Lung microvascular endothelial cell (primary cell): ENCODE measurements around the gene ZNF501. TPM values are rescaled to one million over a fixed set of nuclear protein-coding genes. Genes with fewer than 3 reads are reported as not detected.

Experiments
- total RNA-seq: library from RNA; depleted of rRNA; stranded (reverse); fragments of >200 nt; gene quantifications from 2 replicates; pipeline ENCODE4 v1.2.1, GENCODE V29; 2014

ZNF501 gene
- total RNA-seq, 1 donor from 2014 or later, result 3.4 TPM

Other genes starting within 250 kb of the ZNF501 start
- 0.87 and 1.2 TPM in 2 replicates for gene ZKSCAN7, start 174.4 kb upstream of the ZNF501 start, total RNA-seq
- 0.22 and 1.4 TPM in 2 replicates for gene ZNF660, start 144.7 kb upstream of the ZNF501 start, total RNA-seq
- 6.0 and 6.1 TPM in 2 replicates for gene ZNF197, start 104.6 kb upstream of the ZNF501 start, total RNA-seq
- gene ZNF35, start 80.9 kb upstream of the ZNF501 start, total RNA-seq, result 9.4 and 14.3 TPM in 2 replicates
- 2.0 and 2.6 TPM in 2 replicates for gene ZNF502, start 17.0 kb upstream of the ZNF501 start, total RNA-seq
- 12.2 and 14.1 TPM in 2 replicates for gene KIAA1143, start 32.0 kb downstream of the ZNF501 start, total RNA-seq
- gene KIF15, start 32.2 kb downstream of the ZNF501 start, total RNA-seq, result 1.6 and 4.8 TPM in 2 replicates
- 8.5 and 9.5 TPM in 2 replicates for gene TMEM42, start 132.3 kb downstream of the ZNF501 start, total RNA-seq
- gene TGM4, start 145.0 kb downstream of the ZNF501 start, total RNA-seq, result under 0.01 TPM in 1 of 2 replicates, not detected in the other
- gene ZDHHC3, start 246.5 kb downstream of the ZNF501 start, total RNA-seq, result 57.1 and 61.5 TPM in 2 replicates
- gene EXOSC7, start 246.6 kb downstream of the ZNF501 start, total RNA-seq, result 23.8 and 25.6 TPM in 2 replicates